GM21723 (cell line): ENCODE results near the gene CIITA.
A peak's percentile ranks its signal among the peaks of the same experiment; 100 is the strongest.
"Not testable (repeated sequence)": the region's sequence is repeated elsewhere in the genome, so short reads cannot be mapped to it uniquely, and the experiment has no call there.

Experiments
- ATAC-seq: cut with Tn5 transposase; IDR thresholded peaks from one replicate; pipeline ENCODE4 v1.9.1; 2021; ENCODE audit warnings: mild to moderate bottlenecking, moderate library complexity; ENCODE audit not compliant: unreplicated experiment

The CIITA gene

GRCh38 chr16:10950393-10950792 is 73.4 kb downstream of the CIITA start:
- no peak for ATAC-seq

- ATAC-seq = no peak
Observed at GRCh38 chr16:10951026-10951425, 74.0 kb downstream of the CIITA start.

GRCh38 chr16:10954903-10955302 is 77.9 kb downstream of the CIITA start:
- ATAC-seq = no peak

GRCh38 chr16:10957771-10958482 is 80.9 kb downstream of the CIITA start:
- no peak for ATAC-seq

- ATAC-seq = no peak
Observed at GRCh38 chr16:10959161-10959560, 82.2 kb downstream of the CIITA start.

- ATAC-seq = no peak
Observed at GRCh38 chr16:10961231-10961630, 84.2 kb downstream of the CIITA start.

GRCh38 chr16:10964039-10964890 is 87.3 kb downstream of the CIITA start:
- peak; percentile 54 for ATAC-seq

- ATAC-seq = no peak
Observed at GRCh38 chr16:10964891-10965326, 87.9 kb downstream of the CIITA start.

GRCh38 chr16:10965440-10966061 is 88.5 kb downstream of the CIITA start:
- peak; percentile 72 for ATAC-seq

- ATAC-seq = no peak
Observed at GRCh38 chr16:10966129-10966528, 89.1 kb downstream of the CIITA start.

GRCh38 chr16:10966559-10966958 is 89.6 kb downstream of the CIITA start:
- ATAC-seq = not testable (repeated sequence)

- ATAC-seq = no peak
Observed at GRCh38 chr16:10967986-10968385, 91.0 kb downstream of the CIITA start.

GRCh38 chr16:10968498-10968897 is 91.5 kb downstream of the CIITA start:
- no peak for ATAC-seq

- no peak for ATAC-seq
Observed at GRCh38 chr16:10969615-10970014, 92.6 kb downstream of the CIITA start.

- no peak for ATAC-seq
Observed at GRCh38 chr16:10970065-10970464, 93.1 kb downstream of the CIITA start.

GRCh38 chr16:10971560-10971961 is 94.6 kb downstream of the CIITA start:
- no peak for ATAC-seq

- no peak for ATAC-seq
Observed at GRCh38 chr16:10972108-10972818, 95.3 kb downstream of the CIITA start.

GRCh38 chr16:10972819-10973464 is 95.9 kb downstream of the CIITA start:
- no peak for ATAC-seq

GRCh38 chr16:10976634-10977033 is 99.6 kb downstream of the CIITA start:
- ATAC-seq = no peak

- ATAC-seq = no peak
Observed at GRCh38 chr16:10978124-10978523, 101.1 kb downstream of the CIITA start.
